H1 (cell line): ENCODE results near the gene SLC25A34. TPM values are rescaled to one million over a fixed set of nuclear protein-coding genes. Genes with fewer than 3 reads are reported as not detected.

Experiments
- CTCF ChIA-PET: fragments of 300-600 bp; sonication (Branson Sonifier 250); formaldehyde crosslinking; loops from one replicate; lab custom pipeline; 2021; ENCODE audit not compliant: partially characterized antibody; lab: Charles Lee
- POLR2A ChIA-PET: fragments of 300-600 bp; sonication (Branson Sonifier 250); formaldehyde crosslinking; loops from one replicate; lab custom pipeline; 2021; ENCODE audit warnings: inconsistent platforms; ENCODE audit not compliant: partially characterized antibody; lab: Charles Lee
- DNase-seq, 2 experiments: peaks; one replicate each; pipeline versions ENCODE4 v3.0.0 to v3.0.0-alpha.2; 2010 to 2022; ENCODE audit warnings: low spot score in 2 of 2, low read depth in 1 of 2, mixed read lengths in 1 of 2
- FAIRE-seq: peaks from 2 replicates; lab custom pipeline; 2011; peaks lifted over from hg19 to GRCh38; lab: Jason Lieb, UNC
- H2AFZ ChIP-seq: 2 replicates; pipeline ENCODE4 v1.8.1; 2012; ENCODE audit warnings: low read length, inconsistent platforms
- H2AK5ac ChIP-seq: 2 replicates; pipeline ENCODE4 v1.6.1; 2013; ENCODE audit warnings: low read depth, low read length
- H2BK120ac ChIP-seq: replicated peaks from 2 replicates; pipeline ENCODE3; 2013; ENCODE audit warnings: low read depth, low read length, inconsistent platforms
- H2BK12ac ChIP-seq: 2 replicates; pipeline ENCODE4 v1.6.1; 2013; ENCODE audit warnings: low read depth, low read length
- H2BK15ac ChIP-seq: 2 replicates; pipeline ENCODE4 v1.6.1; 2013; ENCODE audit warnings: low read length
- H2BK20ac ChIP-seq: 2 replicates; pipeline ENCODE4 v1.6.1; 2013; ENCODE audit warnings: low read length
- H2BK5ac ChIP-seq: 2 replicates; pipeline ENCODE4 v1.6.1; 2013; ENCODE audit warnings: low read depth, low read length
- H3K14ac ChIP-seq: 2 replicates; pipeline ENCODE4 v1.6.1; 2013; ENCODE audit warnings: inconsistent platforms; ENCODE audit not compliant: insufficient read length
- H3K18ac ChIP-seq: 2 replicates; pipeline ENCODE4 v1.6.1; 2013; ENCODE audit warnings: low read length; ENCODE audit errors: extremely low read depth
- H3K23ac ChIP-seq: 2 replicates; pipeline ENCODE4 v1.6.1; 2013; ENCODE audit warnings: inconsistent platforms; ENCODE audit not compliant: insufficient read length
- H3K23me2 ChIP-seq: 2 replicates; pipeline ENCODE4 v1.6.1; 2013; ENCODE audit warnings: low read depth, low read length
- H3K27ac ChIP-seq: 2 replicates; pipeline ENCODE4 v1.6.1; 2011; ENCODE audit warnings: low read depth, low read length, inconsistent platforms
- H3K27me3 ChIP-seq, 4 experiments: replicated peaks in 1 of 4; 1 replicate in 1 of 4; 2 replicates in 3 of 4; pipeline versions ENCODE4 v1.6.1 to v1.8.1; 2011 to 2013; ENCODE audit warnings: low read length in 3 of 4, mild to moderate bottlenecking in 3 of 4, inconsistent platforms in 2 of 4, mixed read lengths in 2 of 4, moderate library complexity in 1 of 4; ENCODE audit not compliant: control insufficient read depth in 3 of 4, insufficient read depth in 3 of 4; ENCODE audit errors: extremely low read depth in 1 of 4
- H3K36me3 ChIP-seq, 4 experiments: 2 replicates each; pipeline versions ENCODE4 v1.6.1 to v1.8.1; 2011 to 2013; ENCODE audit warnings: mild to moderate bottlenecking in 4 of 4, low read length in 3 of 4, moderate library complexity in 2 of 4, control low read depth in 1 of 4, inconsistent platforms in 1 of 4; ENCODE audit not compliant: insufficient read depth in 4 of 4, control insufficient read depth in 2 of 4
- H3K4ac ChIP-seq: replicated peaks from 2 replicates; pipeline ENCODE3; 2013; ENCODE audit warnings: low read length, low read depth, mixed read lengths, inconsistent platforms; ENCODE audit not compliant: insufficient read length
- H3K4me1 ChIP-seq, 4 experiments: replicated peaks in 1 of 4; 1 replicate in 1 of 4; 2 replicates in 3 of 4; pipeline versions ENCODE4 v1.6.1 to v1.8.1; 2011 to 2013; ENCODE audit warnings: low read length in 3 of 4, inconsistent platforms in 2 of 4, mixed read lengths in 1 of 4; ENCODE audit not compliant: insufficient read depth in 4 of 4, control insufficient read depth in 3 of 4
- H3K4me2 ChIP-seq, 2 experiments: 2 replicates each; pipeline versions ENCODE4 v1.6.1 to v1.8.1; 2011 to 2013; ENCODE audit warnings: low read depth in 2 of 2, low read length in 2 of 2, control low read depth in 1 of 2, inconsistent platforms in 1 of 2, mild to moderate bottlenecking in 1 of 2; ENCODE audit not compliant: insufficient read depth in 1 of 2
- H3K4me3 ChIP-seq, 4 experiments: fragments of 200-600, 300-600 bp in 1 of 4; sonication (generic), shearing (Covaris generic), sonication (Bioruptor Twin) in 1 of 4; 2 replicates each; pipeline versions ENCODE4 v1.5.1 to v1.8.1; 2011 to 2016; ENCODE audit warnings: low read length in 4 of 4, low read depth in 3 of 4, control low read depth in 2 of 4, inconsistent platforms in 2 of 4, mild to moderate bottlenecking in 2 of 4, mixed read lengths in 1 of 4, moderate library complexity in 1 of 4; ENCODE audit not compliant: insufficient read depth in 2 of 4; ENCODE audit errors: extremely low read depth in 1 of 4
- H3K56ac ChIP-seq: replicated peaks from 2 replicates; pipeline ENCODE3; 2013; ENCODE audit warnings: low read depth, mild to moderate bottlenecking, mixed read lengths, low read length, inconsistent platforms; ENCODE audit not compliant: insufficient read length
- H3K79me1 ChIP-seq: 2 replicates; pipeline ENCODE4 v1.6.1; 2013; ENCODE audit warnings: low read depth, low read length, control low read depth
- H3K79me2 ChIP-seq, 2 experiments: 2 replicates each; pipeline versions ENCODE4 v1.6.1 to v1.8.1; 2012 to 2013; ENCODE audit warnings: low read length in 2 of 2, mild to moderate bottlenecking in 2 of 2, inconsistent platforms in 1 of 2; ENCODE audit not compliant: insufficient read depth in 2 of 2, control insufficient read depth in 1 of 2
- H3K9ac ChIP-seq, 4 experiments: replicated peaks in 1 of 4; 1 replicate in 1 of 4; 2 replicates in 3 of 4; pipeline versions ENCODE4 v1.6.1 to v1.8.1; 2011 to 2013; ENCODE audit warnings: low read depth in 3 of 4, low read length in 3 of 4, control low read depth in 2 of 4, mild to moderate bottlenecking in 2 of 4, moderate library complexity in 2 of 4, inconsistent platforms in 1 of 4; ENCODE audit errors: extremely low read depth in 1 of 4
- H3K9me3 ChIP-seq, 2 experiments: 2 replicates each; pipeline versions ENCODE4 v1.6.1 to v1.8.1; 2012 to 2013; ENCODE audit warnings: mild to moderate bottlenecking in 2 of 2, moderate library complexity in 2 of 2, control low read depth in 1 of 2, inconsistent platforms in 1 of 2, low read depth in 1 of 2, low read length in 1 of 2, mixed read lengths in 1 of 2; ENCODE audit not compliant: insufficient read depth in 2 of 2
- H4K20me1 ChIP-seq, 2 experiments: replicated peaks in 1 of 2; 2 replicates each; pipeline versions ENCODE3 to v1.8.1; 2011 to 2013; ENCODE audit warnings: inconsistent platforms in 2 of 2, low read length in 2 of 2, mild to moderate bottlenecking in 1 of 2; ENCODE audit not compliant: insufficient read depth in 2 of 2, control insufficient read depth in 1 of 2
- H4K5ac ChIP-seq: 2 replicates; pipeline ENCODE4 v1.6.1; 2013; ENCODE audit warnings: low read length, low read depth, mixed read lengths, inconsistent platforms; ENCODE audit not compliant: insufficient read length
- H4K8ac ChIP-seq: 2 replicates; pipeline ENCODE4 v1.8.0; 2013; ENCODE audit warnings: mild to moderate bottlenecking, moderate library complexity, low read length, inconsistent platforms; ENCODE audit not compliant: insufficient read depth; ENCODE audit errors: extremely low read depth
- H4K91ac ChIP-seq: replicated peaks from 2 replicates; pipeline ENCODE3; 2013; ENCODE audit warnings: low read length, mixed read lengths, inconsistent platforms; ENCODE audit not compliant: insufficient read length
- CREB1 ChIP-seq: IDR thresholded peaks from 2 replicates; pipeline ENCODE4 v1.6.1; 2012; ENCODE audit warnings: inconsistent platforms
- CTCF ChIP-seq, 3 experiments: IDR thresholded peaks; 1 replicate in 2 of 3; 2 replicates in 1 of 3; pipeline versions ENCODE4 v1.5.1 to v1.6.1; 2011; ENCODE audit warnings: low read length in 3 of 3, mild to moderate bottlenecking in 3 of 3, inconsistent platforms in 2 of 3, low read depth in 1 of 3, moderate library complexity in 1 of 3; ENCODE audit not compliant: insufficient read depth in 1 of 3; ENCODE audit errors: control extremely low read depth in 1 of 3
- JUND ChIP-seq: IDR thresholded peaks from 2 replicates; pipeline ENCODE4 v1.6.1; 2011; ENCODE audit warnings: mild to moderate bottlenecking, improper control_type of control experiment, low read length
- RNF2 ChIP-seq: fragments of 200-900, 300-1000 bp; sonication (generic); IDR thresholded peaks from 2 replicates; pipeline ENCODE4 v1.7.1; 2016; ENCODE audit warnings: borderline replicate concordance, low read depth, mild to moderate bottlenecking, antibody characterized with exemption, low read length; ENCODE audit not compliant: poor library complexity, severe bottlenecking; ENCODE audit errors: missing control alignments
- TCF12 ChIP-seq: IDR thresholded peaks from 2 replicates; pipeline ENCODE4 v1.6.1; 2011; ENCODE audit warnings: low read depth, mild to moderate bottlenecking, low read length
- YY1 ChIP-seq: IDR thresholded peaks from 2 replicates; pipeline ENCODE4 v1.6.1; 2011; ENCODE audit warnings: low read depth, mild to moderate bottlenecking, low read length
- WGBS, 2 experiments: shearing (Covaris generic) in 1 of 2; methylation state at CpG; one replicate each; pipeline versions ENCODE4 v1.1.6 to v1.1.7; 2013 to 2015; ENCODE audit warnings: low lambda C conversion rate in 2 of 2, mixed read lengths in 2 of 2, inconsistent platforms in 1 of 2, low coverage in 1 of 2, missing lambda C conversion rate in 1 of 2; ENCODE audit not compliant: insufficient replicate concordance in 2 of 2, insufficient coverage in 1 of 2, insufficient read length in 1 of 2; ENCODE audit errors: extremely low coverage in 1 of 2, missing lambda C conversion rate in 1 of 2; 5-methylcytosine and 5-hydroxymethylcytosine counted together
- polyA plus RNA-seq, 7 experiments: library from polyadenylated mRNA; depleted of rRNA in 3 of 7; stranded (reverse) in 5 of 7; unstranded in 2 of 7; fragments of >200 nt in 5 of 7; fragments of 200-250 nt in 2 of 7; gene quantifications; 1 replicate in 5 of 7; 2 replicates in 1 of 7; 4 replicates in 1 of 7; pipeline versions ENCODE4 v1.2.1 to v1.2.3, GENCODE V29; 2011 to 2013; ENCODE audit warnings: missing spikeins in 2 of 7, mixed read lengths in 2 of 7
- total RNA-seq: library from RNA; stranded (reverse); fragmentation: NEBNext Ultra II Directional; extraction: Animal tissue kit (Norgen Biotek cat#: 25700); gene quantifications from 2 replicates; pipeline ENCODE4 v1.2.1, GENCODE V29; 2021

SLC25A34 gene
- total and polyA plus RNA-seq, 2 of the 8 experiments (the other 6 are each of a cell fraction or from before 2014, with no cell fraction given), result 0.48 to 0.62 TPM

GRCh38 chr1:15708486-15709137, 27.4 kb upstream of the SLC25A34 start:
- no peak overlapping the region for H2BK12ac ChIP-seq
- POLR2A ChIA-PET, result interaction anchor here (1.7 kb wide), 1 partner anchor 11 kb away, joined by 5 read pairs; no protein-coding TSS in a partner anchor
- H3K79me1 ChIP-seq, result peaks cover 4% of the 10 kb centered on the region
- H3K4me2 ChIP-seq, result no peak overlapping the region
- H4K5ac ChIP-seq, result no peak overlapping the region
- H3K4ac ChIP-seq, result no peak overlapping the region
- H3K4me1 ChIP-seq, result no peaks in the 10 kb centered on the region
- no peak overlapping the region for H3K9ac ChIP-seq
- TF ChIP-seq CTCF (IDR thresholded peaks at IDR 0.05; ENCODE audit: control extremely low read depth in 1 of 3, insufficient read depth in 1 of 3, low read depth in 1 of 3, low read length in 3 of 3) (no peak), TCF12 (no peak), RNF2 (no peak), CREB1 (no peak), YY1 (no peak), JUND (no peak)
- TF ChIP-seq, all 59 proteins: peak for 0
- no peak for DNase-seq
- Histone ChIP-seq H3K27ac (no peak overlapping the region), H2BK20ac (no peak overlapping the region), H4K20me1 (peaks cover 3 to 6% of the 10 kb centered on the region in 2 experiments), H3K18ac (no peak overlapping the region), H2AK5ac (no peak overlapping the region), H3K4me3 (no peak overlapping the region), H3K27me3 (no peaks in the 10 kb centered on the region), H2BK5ac (no peak overlapping the region), H3K23ac (no peak overlapping the region), H3K23me2 (no peaks in the 10 kb centered on the region), H2BK120ac (no peak overlapping the region), H2AFZ (no peak overlapping the region), H3K36me3 (no peaks in the 10 kb centered on the region), H3K9me3 (no peaks in the 10 kb centered on the region), H2BK15ac (no peak overlapping the region), H4K8ac (no peak overlapping the region), H3K14ac (no peak overlapping the region), H3K56ac (no peak overlapping the region), H3K79me2 (0 out of 4 replicates have a peak, but pooled peaks cover 0 to 3% of the 10 kb centered on the region in 2 experiments), H4K91ac (no peak overlapping the region)
- CTCF ChIA-PET, result interaction anchor here (1.6 to 2.0 kb wide), 3 partner anchors 9 to 32 kb away, joined by 4 to 9 read pairs (median 6); partner anchors contain the start of gene TMEM82
- 91% methylated on average over 15 of the region's 15 CpGs; no CpG with 5 or more reads in 1 of the 2 experiments for WGBS, 2 experiments
- FAIRE-seq, result no peak
